NCI-H2196 (cell line): ENCODE results near the gene MTMR2.
"Not testable (repeated sequence)": the region's sequence is repeated elsewhere in the genome, so short reads cannot be mapped to it uniquely, and the experiment has no call there.

Experiments
- DNase-seq: peaks from one replicate; lab custom pipeline; 2025; ENCODE audit not compliant: unreplicated experiment; lab: John Stamatoyannopoulos, UW

Gene MTMR2

DNA sequence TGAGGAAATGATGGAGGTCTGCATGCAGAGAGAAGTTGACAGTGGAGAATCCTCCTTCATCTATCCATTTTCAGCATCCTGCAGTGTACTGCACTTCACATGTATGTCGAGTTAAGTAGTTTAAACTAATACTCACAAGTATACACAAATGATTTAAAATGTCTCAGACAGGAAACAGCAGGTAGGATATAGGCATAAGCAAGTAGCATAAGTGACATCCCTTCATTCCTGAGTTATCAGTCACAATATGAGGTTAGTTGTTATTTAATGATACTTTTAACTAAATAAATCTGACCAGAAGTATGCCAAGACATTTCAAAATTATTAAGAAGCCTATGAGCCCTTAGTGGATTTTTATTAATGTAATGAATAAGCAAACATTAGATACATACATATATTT is 37.4 kb downstream of the MTMR2 start:
- no peak for DNase-seq

DNA sequence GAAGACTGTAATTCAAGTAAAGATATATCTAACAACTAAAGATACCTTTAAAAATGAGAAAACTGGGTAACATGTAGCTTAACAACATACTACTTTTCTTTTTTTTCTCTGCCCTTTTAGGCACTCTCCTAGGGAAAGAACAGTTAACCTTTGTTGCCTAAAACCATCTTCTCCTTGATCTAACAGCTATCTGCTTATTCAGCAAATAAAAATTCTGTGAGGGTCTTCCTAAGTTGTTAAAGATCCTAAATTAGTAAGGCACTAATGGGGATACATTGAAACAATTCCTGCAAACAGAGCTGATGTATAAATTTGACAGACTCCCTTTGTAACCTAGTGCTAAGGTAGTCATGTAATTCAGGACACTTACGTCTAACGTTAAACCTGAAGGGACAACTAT is 39.1 kb downstream of the MTMR2 start:
- DNase-seq, result no peak

GRCh38 chr11:95884376-95884775 is 39.5 kb downstream of the MTMR2 start:
- DNase-seq, result no peak

DNA sequence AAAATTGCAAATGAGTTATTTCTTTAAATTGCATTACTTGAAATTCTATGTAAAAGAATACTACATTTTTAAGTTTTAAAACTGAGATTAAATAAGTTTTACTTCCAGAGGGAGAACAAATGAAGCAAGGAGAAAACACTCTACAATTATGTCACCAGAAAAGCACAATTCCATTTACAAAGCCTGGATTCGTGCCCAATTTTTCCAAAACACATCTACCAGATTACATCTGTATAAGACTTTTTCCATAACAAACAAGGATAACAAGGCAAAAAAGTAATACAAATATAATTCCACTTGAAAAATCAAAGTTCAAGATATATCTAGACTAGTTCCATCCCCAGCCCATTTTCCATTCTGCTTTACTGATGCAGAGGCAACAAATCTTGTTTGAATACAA is 40.5 kb downstream of the MTMR2 start:
- no peak for DNase-seq

GRCh38 chr11:95877291-95877690 is 46.6 kb downstream of the MTMR2 start:
- DNase-seq, result no peak

DNA sequence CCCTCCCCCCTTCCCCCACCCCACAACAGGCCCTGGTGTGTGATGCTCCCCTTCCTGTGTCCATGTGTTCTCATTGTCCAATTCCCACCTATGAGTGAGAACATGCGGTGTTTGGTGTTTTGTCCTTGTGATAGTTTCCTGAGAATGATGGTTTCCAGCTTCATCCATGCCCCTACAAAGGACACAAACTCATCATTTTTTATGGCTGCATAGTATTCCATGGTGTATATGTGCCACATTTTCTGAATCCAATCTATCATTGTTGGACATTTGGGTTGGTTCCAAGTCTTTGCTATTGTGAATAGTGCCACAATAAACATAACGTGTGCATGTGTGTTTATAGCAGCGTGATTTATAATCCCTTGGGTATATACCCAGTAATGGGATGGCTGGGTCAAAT is 53.0 kb downstream of the MTMR2 start:
- DNase-seq, result not testable (repeated sequence)

DNA sequence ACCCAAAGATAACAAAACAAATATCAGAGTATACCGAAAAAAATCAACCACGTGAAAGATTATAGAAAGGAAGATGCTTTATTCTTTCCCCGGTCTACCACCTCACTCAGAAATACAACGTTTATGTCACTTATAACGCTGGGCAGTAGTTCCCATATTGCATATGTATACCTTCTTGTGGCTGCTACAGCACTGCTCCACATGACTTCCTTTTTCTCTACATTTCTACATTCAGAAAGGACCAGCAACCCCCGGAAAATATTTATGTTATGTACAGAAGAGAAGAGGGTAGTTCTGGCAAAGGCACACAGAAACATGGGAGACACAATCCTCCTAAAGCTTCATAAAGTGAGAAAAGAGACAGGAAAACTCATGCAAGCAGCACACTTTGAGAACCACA is 56.8 kb downstream of the MTMR2 start:
- no peak for DNase-seq

DNA sequence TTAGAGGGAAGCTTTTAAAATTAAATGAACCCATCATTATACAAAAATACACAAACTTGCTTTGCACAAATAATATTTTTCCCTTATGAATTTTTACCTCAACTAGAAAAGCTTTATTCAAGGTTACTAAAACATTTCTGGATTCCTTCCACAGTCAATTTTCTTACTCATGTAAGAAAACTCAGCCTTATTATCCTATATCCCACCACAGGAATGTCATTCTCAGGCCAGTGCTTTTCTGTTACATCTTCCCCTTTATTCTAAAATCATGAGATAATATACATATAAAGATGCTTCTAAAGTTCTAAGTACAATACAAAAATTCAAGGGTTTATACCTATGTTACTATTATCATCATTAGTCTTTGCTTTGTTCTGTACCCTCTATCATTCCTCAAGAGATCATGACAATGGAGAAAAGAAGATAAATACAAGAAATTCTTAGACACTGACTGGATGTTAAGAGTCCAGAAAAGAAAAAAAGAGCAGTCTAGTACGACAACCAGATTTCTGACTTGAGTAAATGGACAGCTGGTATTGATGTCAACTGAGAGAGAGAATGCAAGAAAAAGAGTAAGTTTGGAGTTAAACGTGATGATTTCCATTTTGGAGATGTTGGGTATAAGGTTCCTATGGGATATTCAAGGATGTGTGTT is 60.3 kb downstream of the MTMR2 start:
- DNase-seq, result no peak

DNA sequence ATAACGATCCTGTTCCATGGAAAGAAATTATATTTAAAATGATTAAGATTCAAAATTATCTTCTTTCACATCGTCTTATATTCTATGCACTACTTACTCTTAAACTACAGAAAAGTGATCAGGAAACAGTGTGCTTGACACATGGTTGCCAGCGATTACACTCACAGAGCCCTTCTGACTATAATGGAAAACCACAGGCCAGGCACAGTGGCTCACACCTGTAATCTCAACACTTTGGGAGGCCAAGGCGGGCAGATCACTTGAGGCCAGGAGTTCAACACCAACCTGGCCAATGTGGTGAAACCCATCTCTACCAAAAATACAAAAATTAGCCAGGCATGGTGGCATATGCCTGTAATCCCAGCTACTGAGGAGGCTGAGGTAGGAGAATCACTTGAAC is 63.9 kb downstream of the MTMR2 start:
- DNase-seq, result not testable (repeated sequence)

DNA sequence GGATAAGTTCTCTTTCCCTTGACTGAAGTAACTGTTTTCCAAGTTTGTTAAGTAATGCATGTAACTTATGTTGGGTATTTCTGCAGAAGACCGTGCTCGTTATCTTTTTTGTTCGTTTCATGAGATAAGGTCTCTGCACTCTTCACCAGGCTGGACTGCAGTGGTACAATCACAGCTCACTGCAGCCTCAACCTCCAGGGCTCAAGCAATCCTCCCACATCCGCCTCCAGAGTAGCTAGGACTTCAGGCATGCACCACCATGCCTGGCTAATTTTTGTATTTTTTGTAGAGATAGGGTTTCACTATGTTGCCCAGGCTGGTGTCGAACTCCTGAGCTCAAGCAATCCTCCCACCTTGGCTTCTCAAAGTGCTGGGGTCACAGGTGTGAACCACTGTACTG is 69.5 kb downstream of the MTMR2 start:
- DNase-seq, result not testable (repeated sequence)

- DNase-seq, result no peak
Observed at GRCh38 chr11:95853862-95854261, 70.0 kb downstream of the MTMR2 start.

DNA sequence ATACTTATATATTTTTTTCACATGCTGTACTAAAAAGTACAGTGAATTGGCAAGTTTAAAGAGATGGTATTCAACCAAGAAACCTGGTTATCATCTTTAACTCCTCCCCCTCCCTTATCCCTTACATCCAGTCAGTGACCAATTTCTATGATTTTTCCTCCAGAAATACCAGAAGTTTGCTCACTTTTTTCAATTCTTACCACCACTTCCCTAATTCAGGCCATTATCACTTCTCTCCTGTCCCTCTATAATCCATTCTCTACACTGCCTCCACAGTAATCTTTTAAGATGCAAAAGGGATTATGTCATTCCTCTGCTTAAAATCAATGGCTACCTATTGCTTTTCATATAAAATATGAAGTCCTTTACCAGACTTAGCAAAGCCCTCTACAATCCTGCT is 70.8 kb downstream of the MTMR2 start:
- DNase-seq, result no peak

DNA sequence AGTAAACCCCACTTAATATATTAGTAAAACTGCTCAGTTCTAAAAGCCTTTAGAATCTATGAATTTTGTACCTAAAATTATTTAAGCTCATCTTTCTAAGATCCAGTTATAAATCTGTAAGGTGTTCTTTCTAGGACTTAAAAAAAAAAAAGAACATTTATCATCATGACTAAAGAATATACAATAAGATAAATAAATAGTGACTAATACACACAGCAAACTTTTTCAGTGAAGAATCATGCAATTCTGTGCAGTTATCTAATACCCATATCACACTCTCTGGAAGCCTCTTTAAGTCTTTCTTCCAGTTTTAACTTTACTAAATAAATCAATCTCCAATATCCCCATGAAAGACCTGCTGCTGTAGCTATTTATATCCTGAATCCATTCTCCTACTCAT is 73.8 kb downstream of the MTMR2 start:
- no peak for DNase-seq

- DNase-seq, result peak; percentile 19
Observed at GRCh38 chr11:95849087-95849825, 74.7 kb downstream of the MTMR2 start.

- no peak for DNase-seq
Observed at GRCh38 chr11:95845167-95845566, 78.7 kb downstream of the MTMR2 start.

DNA sequence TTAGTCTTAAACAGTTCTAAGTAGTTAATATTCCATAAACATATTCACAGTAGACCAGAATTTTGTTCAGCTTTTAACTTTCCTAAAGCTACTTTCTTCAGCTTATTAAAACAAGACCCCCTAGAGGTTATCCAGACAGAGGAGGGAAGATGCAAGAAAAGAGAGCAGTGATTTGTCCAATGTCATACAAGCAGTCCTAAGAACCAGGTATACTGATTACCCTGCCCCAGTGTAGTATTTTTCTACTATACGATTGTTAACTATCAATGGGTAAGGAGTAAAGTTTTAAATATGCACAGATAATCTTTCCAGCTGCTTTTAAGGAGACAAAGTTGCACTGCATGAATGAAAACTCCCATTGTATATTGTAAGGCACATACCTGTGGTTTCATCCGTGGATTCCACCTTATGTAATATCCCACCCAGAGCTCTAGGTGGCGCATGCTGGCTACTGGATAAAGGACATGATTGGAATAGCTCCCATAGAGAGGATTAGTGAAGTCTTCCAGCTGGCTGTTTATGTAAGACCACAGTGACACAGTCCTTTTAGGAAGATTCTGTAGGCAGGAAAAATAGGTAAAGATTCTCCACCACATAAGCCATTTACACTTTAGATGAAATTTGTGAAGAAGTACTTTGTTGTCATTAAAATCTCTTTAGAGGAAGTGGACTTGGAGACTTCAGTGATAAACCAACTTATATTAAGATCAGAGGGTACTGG is 88.0 kb downstream of the MTMR2 start:
- peak; percentile 66 for DNase-seq

GRCh38 chr11:95835351-95835750 is 88.6 kb downstream of the MTMR2 start:
- DNase-seq, result peak; percentile 13

DNA sequence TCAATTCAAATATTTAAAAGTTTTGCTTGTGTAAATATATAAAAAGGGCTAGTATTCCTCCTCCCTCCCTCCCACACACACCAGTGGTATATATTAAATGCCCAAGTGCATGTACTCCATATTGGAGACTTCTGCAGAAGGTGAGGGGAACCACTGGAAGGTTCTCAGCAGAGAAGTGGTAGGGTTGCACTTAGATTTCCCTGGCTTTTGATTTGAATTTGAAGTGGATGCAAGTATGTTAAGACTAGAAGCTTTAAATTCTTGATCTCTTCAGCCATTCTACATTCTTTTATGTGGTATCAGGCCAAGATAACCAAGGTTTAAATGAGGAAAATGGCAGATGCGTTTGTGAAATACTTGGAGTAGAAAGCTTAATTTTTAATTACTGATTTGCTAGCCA is 90.5 kb downstream of the MTMR2 start:
- no peak for DNase-seq

- no peak for DNase-seq
Observed at GRCh38 chr11:95832763-95833162, 91.1 kb downstream of the MTMR2 start.

- DNase-seq, result no peak
Observed at GRCh38 chr11:95831198-95831883, 92.6 kb downstream of the MTMR2 start.

- DNase-seq, result no peak
Observed at GRCh38 chr11:95829580-95830259, 94.2 kb downstream of the MTMR2 start.
